Measurements from ENCODE around the gene MARCKS. TPM values are rescaled to one million over a fixed set of nuclear protein-coding genes. Genes with fewer than 3 reads are reported as not detected.

MARCKS gene
- total RNA-seq, 6 experiments from 2014 or later, result 162 to 199 (median 166) TPM

GRCh38 chr6:113862112-113862511 is 5.0 kb downstream of the MARCKS start:
- Mint-ChIP-seq H3K27me3 (ENCODE audit: insufficient read depth) (no peaks in the 10 kb centered on the region; the same call in 1 of the 2 replicates), H3K4me3 (peak overlapping the region; percentile 98), H3K27ac (0 out of 2 replicates have a peak overlapping the region, but pooled peaks have one; percentile 5), H3K9me3 (no peaks in the 10 kb centered on the region), H3K36me3 (ENCODE audit: low read depth) (peaks cover 31% of the 10 kb centered on the region), H3K4me1 (ENCODE audit: low read depth) (peaks cover 26% of the 10 kb centered on the region)
- DNase-seq, result no peak
- no peak for TF ChIP-seq CTCF (IDR thresholded peaks at IDR 0.05)

GRCh38 chr6:113870917-113871316 is 13.8 kb downstream of the MARCKS start:
- Mint-ChIP-seq H3K9me3 (no peaks in the 10 kb centered on the region), H3K27me3 (ENCODE audit: insufficient read depth) (no peaks in the 10 kb centered on the region), H3K36me3 (ENCODE audit: low read depth) (no peaks in the 10 kb centered on the region), H3K4me1 (ENCODE audit: low read depth) (peaks cover 43% of the 10 kb centered on the region), H3K4me3 (no peak overlapping the region), H3K27ac (peak overlapping the region; percentile 43)
- peak; percentile 7 for DNase-seq
- TF ChIP-seq CTCF (IDR thresholded peaks at IDR 0.05), result no peak

DNA sequence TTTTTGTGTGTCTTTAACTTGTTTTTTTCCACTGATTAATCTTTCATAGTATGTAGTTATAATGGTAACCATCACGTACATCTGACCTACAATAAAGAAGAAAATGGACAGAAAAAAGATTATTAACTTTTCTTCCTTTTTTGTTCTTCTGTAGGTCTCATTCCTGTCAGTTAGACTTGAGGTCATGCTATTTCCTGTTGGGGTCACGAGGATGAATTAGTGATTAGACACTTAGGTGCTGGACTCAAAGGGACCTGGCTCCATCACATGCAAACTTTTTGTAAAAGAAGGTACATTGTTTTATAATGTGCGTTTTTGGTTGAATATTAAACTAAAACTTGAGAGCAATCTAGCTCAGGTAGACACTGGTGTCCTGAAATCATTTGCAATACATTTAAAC is 14.8 kb downstream of the MARCKS start:
- no peak for TF ChIP-seq CTCF (IDR thresholded peaks at IDR 0.05)
- Mint-ChIP-seq H3K4me3 (no peak overlapping the region), H3K27ac (no peak overlapping the region), H3K27me3 (ENCODE audit: insufficient read depth) (no peaks in the 10 kb centered on the region), H3K9me3 (no peaks in the 10 kb centered on the region), H3K36me3 (ENCODE audit: low read depth) (no peaks in the 10 kb centered on the region), H3K4me1 (ENCODE audit: low read depth) (peaks cover 53% of the 10 kb centered on the region)
- no peak for DNase-seq

DNA sequence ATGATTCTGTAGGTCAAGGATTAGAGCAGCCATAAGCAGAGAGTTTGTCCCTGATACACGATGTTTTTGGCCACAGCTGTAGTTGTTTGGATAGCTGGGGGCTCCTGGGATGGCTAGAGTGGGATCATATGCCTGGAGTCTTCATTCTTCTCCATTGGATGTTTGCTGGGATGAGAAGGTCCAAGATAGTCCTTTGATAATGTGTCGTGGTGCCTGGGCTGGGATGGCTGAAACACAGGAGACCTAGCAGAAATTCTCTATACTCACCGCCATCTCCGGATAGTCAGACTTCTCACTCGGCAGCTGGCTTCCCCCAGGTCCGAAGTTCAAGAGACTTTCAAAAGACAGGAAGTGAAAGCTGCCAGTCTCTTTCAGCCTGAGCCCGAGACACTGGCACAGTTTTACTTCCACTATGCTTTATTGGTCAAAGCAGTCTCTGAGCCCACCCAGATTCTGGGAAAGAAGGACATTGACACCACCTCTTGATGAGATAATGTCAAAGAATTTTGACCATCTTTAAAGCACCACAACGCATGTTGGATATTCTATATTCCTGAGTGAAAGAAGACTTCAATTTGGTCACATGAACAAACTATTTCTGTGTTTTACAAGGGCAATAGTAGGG is 16.0 kb downstream of the MARCKS start:
- Mint-ChIP-seq H3K27me3 (ENCODE audit: insufficient read depth) (no peaks in the 10 kb centered on the region), H3K27ac (no peak overlapping the region), H3K4me1 (ENCODE audit: low read depth) (peaks cover 56% of the 10 kb centered on the region), H3K9me3 (no peaks in the 10 kb centered on the region), H3K4me3 (no peak overlapping the region), H3K36me3 (ENCODE audit: low read depth) (no peaks in the 10 kb centered on the region)
- TF ChIP-seq CTCF (IDR thresholded peaks at IDR 0.05), result no peak
- no peak for DNase-seq

DNA sequence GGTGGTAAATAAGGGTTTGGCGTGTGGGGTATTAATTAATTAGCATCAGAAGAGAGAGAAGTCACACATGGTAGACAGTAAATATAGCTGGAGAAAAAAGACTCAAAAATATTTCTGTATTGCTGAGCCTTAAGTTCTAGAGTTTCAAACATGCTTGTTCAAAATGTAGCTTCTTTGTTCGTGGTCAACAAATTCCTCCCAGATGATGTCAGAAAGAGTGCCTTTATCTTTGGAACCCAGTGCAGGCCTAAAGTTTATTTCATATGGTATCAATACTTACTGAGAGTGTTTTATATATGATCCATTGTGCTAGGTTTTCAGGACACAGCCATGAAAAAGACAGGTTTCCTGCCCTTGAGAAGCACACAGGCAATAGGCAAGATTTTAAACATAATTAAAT is 18.3 kb downstream of the MARCKS start:
- TF ChIP-seq CTCF (IDR thresholded peaks at IDR 0.05), result no peak
- 0 out of 2 replicates have a peak overlapping the region, but pooled peaks have one; percentile 10 for H3K4me3 Mint-ChIP-seq
- DNase-seq, result peak; percentile 38
- H3K4me1 Mint-ChIP-seq (ENCODE audit: low read depth), result peaks cover 55% of the 10 kb centered on the region
- no peaks in the 10 kb centered on the region for H3K36me3 Mint-ChIP-seq (ENCODE audit: low read depth)
- H3K27ac Mint-ChIP-seq, result peak overlapping the region; percentile 69
- H3K27me3 Mint-ChIP-seq (ENCODE audit: insufficient read depth), result no peaks in the 10 kb centered on the region
- H3K9me3 Mint-ChIP-seq, result no peaks in the 10 kb centered on the region

Data from HFFc6 (cell line).